ENCODE measurements around the gene FNDC3A.

- TF ChIP-seq EZH2phosphoT487 (conservative IDR thresholded peaks at IDR 0.05; ENCODE audit: low read length) (no peak), CTCF (IDR thresholded peaks at IDR 0.05; ENCODE audit: insufficient read depth, low read length, poor library complexity, severe bottlenecking) (no peak)
Measured at GRCh38 chr13:49124693-49125304, 149.1 kb downstream of the FNDC3A start.
